Measurements from ENCODE around the gene FAM209A.
"Not testable (repeated sequence)": the region's sequence is repeated elsewhere in the genome, so short reads cannot be mapped to it uniquely, and the experiment has no call there.

Gene FAM209A

GRCh38 chr20:56518126-56518525 is 6.4 kb upstream of the FAM209A start:
- no peak overlapping the region for H3K4me3 ChIP-seq (ENCODE audit: low read length)
- no peak for TF ChIP-seq CTCF (IDR thresholded peaks at IDR 0.05; ENCODE audit: insufficient read depth, low read depth, low read length, missing control alignments)
- no peak for DNase-seq (ENCODE audit: low read depth)

GRCh38 chr20:56518721-56519398 is 5.7 kb upstream of the FAM209A start:
- H3K4me3 ChIP-seq (ENCODE audit: low read length), result no peak overlapping the region
- DNase-seq (ENCODE audit: low read depth), result no peak
- TF ChIP-seq CTCF (IDR thresholded peaks at IDR 0.05; ENCODE audit: insufficient read depth, low read depth, low read length, missing control alignments), result no peak

- TF ChIP-seq CTCF (IDR thresholded peaks at IDR 0.05; ENCODE audit: insufficient read depth, low read depth, low read length, missing control alignments), result no peak
- no peak for DNase-seq (ENCODE audit: low read depth)
- no peak overlapping the region for H3K4me3 ChIP-seq (ENCODE audit: low read length)
Measured at GRCh38 chr20:56519551-56519950, 5.0 kb upstream of the FAM209A start.

GRCh38 chr20:56520180-56520579 is 4.4 kb upstream of the FAM209A start:
- TF ChIP-seq CTCF (IDR thresholded peaks at IDR 0.05; ENCODE audit: insufficient read depth, low read depth, low read length, missing control alignments), result no peak
- DNase-seq (ENCODE audit: low read depth), result no peak
- H3K4me3 ChIP-seq (ENCODE audit: low read length), result no peak overlapping the region

- DNase-seq (ENCODE audit: low read depth); H3K4me3 ChIP-seq (ENCODE audit: low read length): not testable (repeated sequence)
Measured at GRCh38 chr20:56520746-56521354, 3.7 kb upstream of the FAM209A start.

- DNase-seq (ENCODE audit: low read depth), result no peak
- no peak for TF ChIP-seq CTCF (IDR thresholded peaks at IDR 0.05; ENCODE audit: insufficient read depth, low read depth, low read length, missing control alignments)
- H3K4me3 ChIP-seq (ENCODE audit: low read length), result no peak overlapping the region
Measured at GRCh38 chr20:56522311-56522710, 2.2 kb upstream of the FAM209A start.

- no peak for TF ChIP-seq CTCF (IDR thresholded peaks at IDR 0.05; ENCODE audit: insufficient read depth, low read depth, low read length, missing control alignments)
- no peak overlapping the region for H3K4me3 ChIP-seq (ENCODE audit: low read length)
- no peak for DNase-seq (ENCODE audit: low read depth)
Measured at GRCh38 chr20:56527521-56527920, 3.0 kb downstream of the FAM209A start.

GRCh38 chr20:56532946-56533345 is 8.4 kb downstream of the FAM209A start, which contains the start of gene FAM209B:
TSS of gene FAM209B (plus strand) at chr20:56533246. CDS start at chr20:56533342, 96 bp downstream.
- DNase-seq (ENCODE audit: low read depth); H3K4me3 ChIP-seq (ENCODE audit: low read length): not testable (repeated sequence)
